Body of pancreas (tissue), 4 donors: ENCODE measurements around the gene DLGAP1. TPM values are rescaled to one million over a fixed set of nuclear protein-coding genes. Genes with fewer than 3 reads are reported as not detected.
"Not testable (repeated sequence)": the region's sequence is repeated elsewhere in the genome, so short reads cannot be mapped to it uniquely, and the experiment has no call there.

Experiments used
- ATAC-seq: fragments of 150-250 bp; one replicate; pipeline ENCODE4 v1.9.1; 2016
- DNase-seq, 4 donors: peaks; one replicate each; pipeline ENCODE4 v3.0.0-alpha.2; 2019
- H3K27ac ChIP-seq, 4 donors: fragments of 200-600 bp; sonication (generic); 1 replicate in 3 of 4; 2 replicates in 1 of 4; pipeline versions ENCODE4 v1.5.1 to v1.6.1; 2016 to 2019; ENCODE audit warnings: mild to moderate bottlenecking in 1 of 4, mixed read lengths in 1 of 4, moderate library complexity in 1 of 4
- H3K27me3 ChIP-seq, 2 donors: fragments of 200-600 bp; sonication (generic); one replicate each; pipeline ENCODE4 v1.6.0; 2016; ENCODE audit warnings: mild to moderate bottlenecking in 1 of 2
- H3K36me3 ChIP-seq, 2 donors: fragments of 200-600 bp; sonication (generic); replicated peaks in 1 of 2; 2 replicates each; pipeline ENCODE4 v1.5.1; 2016; ENCODE audit warnings: low read depth in 2 of 2; ENCODE audit not compliant: insufficient read depth in 1 of 2
- H3K4me1 ChIP-seq: fragments of 200-600 bp; sonication (generic); one replicate; pipeline ENCODE4 v1.6.0; 2016
- H3K4me3 ChIP-seq, 2 donors: fragments of 200-600 bp; sonication (generic); 1 replicate in 1 of 2; 2 replicates in 1 of 2; pipeline ENCODE4 v1.5.1; 2016 to 2019
- H3K9me3 ChIP-seq, 3 donors: fragments of 200-600 bp; sonication (generic); 1 replicate in 2 of 3; 2 replicates in 1 of 3; pipeline ENCODE4 v1.5.1; 2016
- POLR2A ChIP-seq, 3 donors: fragments of 450-650 bp; IDR thresholded peaks; one replicate each; pipeline ENCODE4 v1.6.1; 2016; ENCODE audit warnings: antibody characterized with exemption in 3 of 3, mild to moderate bottlenecking in 2 of 3
- WGBS, 2 donors: methylation state at CpG; one replicate each; pipeline ENCODE4 v1.1.5; 2017; 5-methylcytosine and 5-hydroxymethylcytosine counted together
- intact Hi-C: fragments of 100-400 bp; cut with DNase I; formaldehyde crosslinking; loops from one replicate; pipeline ENCODE4 v1.15.1; 2023
- total RNA-seq, 2 donors: library from RNA; depleted of rRNA; stranded (reverse); fragments of >200 nt; gene quantifications; one replicate each; pipeline ENCODE4 v1.1.0, GENCODE V29; 2016
- TF ChIP-seq, protein P1 (sequence below), 7 experiments: fragments of 450-650 bp in 4 of 7; fragments of 200-600 bp in 3 of 7; sonication (generic) in 3 of 7; IDR thresholded peaks; one replicate each; pipeline ENCODE4 v1.5.1; 2016 to 2019; ENCODE audit warnings: antibody characterized with exemption in 7 of 7

DLGAP1 gene
- total RNA-seq, 2 donors from 2014 or later: 0.52 to 7.9 TPM

DNA sequence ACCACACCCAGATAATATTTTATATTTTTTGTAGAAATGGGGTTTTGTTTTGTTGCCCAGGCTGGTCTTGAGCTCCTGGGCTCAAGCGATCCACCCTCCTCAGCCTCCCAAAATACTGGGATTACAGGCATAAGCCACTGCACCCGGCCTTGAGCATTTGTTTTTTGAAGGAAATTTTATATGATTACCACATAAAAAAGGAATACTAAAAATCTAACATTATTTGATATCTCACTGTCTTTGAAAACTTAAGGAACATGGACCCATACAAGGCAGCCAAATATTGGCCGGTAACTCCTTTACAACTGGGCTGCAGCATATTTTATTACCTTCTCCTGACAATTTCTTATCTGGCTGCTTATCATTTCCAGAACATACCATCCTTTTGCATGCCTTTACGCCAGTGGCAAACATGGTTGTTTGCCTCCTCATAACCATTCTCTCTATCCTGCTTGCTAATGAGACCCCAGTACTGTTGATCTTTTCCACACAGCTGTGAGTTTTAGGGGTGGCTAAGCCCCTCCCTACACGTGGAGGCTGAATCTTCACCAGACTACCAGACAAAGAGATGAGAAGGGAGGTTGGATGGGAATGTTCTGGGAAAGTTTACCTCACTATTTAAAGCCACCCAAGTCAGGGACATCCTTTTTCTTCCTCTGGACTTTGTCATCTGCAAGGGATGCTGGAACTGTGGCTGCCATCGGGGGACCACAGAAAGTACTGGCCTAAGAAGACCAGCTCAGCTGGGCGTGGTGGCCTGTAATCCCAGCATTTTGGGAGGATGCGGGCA is 847.6 kb downstream of the DLGAP1 start:
- DNase-seq (no peak), ATAC-seq (no peak)
- Histone ChIP-seq H3K9me3 (no peaks in the 10 kb centered on the region), H3K27ac (no peak overlapping the region), H3K4me1 (peaks cover 36% of the 10 kb centered on the region), H3K36me3 (no peaks in the 10 kb centered on the region), H3K4me3 (no peak overlapping the region), H3K27me3 (no peaks in the 10 kb centered on the region)
- TF ChIP-seq, protein P1, sequence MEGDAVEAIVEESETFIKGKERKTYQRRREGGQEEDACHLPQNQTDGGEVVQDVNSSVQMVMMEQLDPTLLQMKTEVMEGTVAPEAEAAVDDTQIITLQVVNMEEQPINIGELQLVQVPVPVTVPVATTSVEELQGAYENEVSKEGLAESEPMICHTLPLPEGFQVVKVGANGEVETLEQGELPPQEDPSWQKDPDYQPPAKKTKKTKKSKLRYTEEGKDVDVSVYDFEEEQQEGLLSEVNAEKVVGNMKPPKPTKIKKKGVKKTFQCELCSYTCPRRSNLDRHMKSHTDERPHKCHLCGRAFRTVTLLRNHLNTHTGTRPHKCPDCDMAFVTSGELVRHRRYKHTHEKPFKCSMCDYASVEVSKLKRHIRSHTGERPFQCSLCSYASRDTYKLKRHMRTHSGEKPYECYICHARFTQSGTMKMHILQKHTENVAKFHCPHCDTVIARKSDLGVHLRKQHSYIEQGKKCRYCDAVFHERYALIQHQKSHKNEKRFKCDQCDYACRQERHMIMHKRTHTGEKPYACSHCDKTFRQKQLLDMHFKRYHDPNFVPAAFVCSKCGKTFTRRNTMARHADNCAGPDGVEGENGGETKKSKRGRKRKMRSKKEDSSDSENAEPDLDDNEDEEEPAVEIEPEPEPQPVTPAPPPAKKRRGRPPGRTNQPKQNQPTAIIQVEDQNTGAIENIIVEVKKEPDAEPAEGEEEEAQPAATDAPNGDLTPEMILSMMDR (IDR thresholded peaks at IDR 0.05): no peak
- no peak for TF ChIP-seq POLR2A (IDR thresholded peaks at IDR 0.05)
- WGBS, 2 donors: 85 to 88% methylated on average over 8 of the region's 8 CpGs
- intact Hi-C loops: no loop called here

- H3K27me3 ChIP-seq, ATAC-seq, intact Hi-C loops, H3K9me3 ChIP-seq, DNase-seq, H3K4me3 ChIP-seq, H3K36me3 ChIP-seq, H3K27ac ChIP-seq: not testable (repeated sequence)
- peaks cover 40% of the 10 kb centered on the region for H3K4me1 ChIP-seq
- WGBS, 2 donors: 83 to 88% methylated on average over 10 of the region's 10 CpGs
Observed at GRCh38 chr18:3606863-3607262, 848.2 kb downstream of the DLGAP1 start.

GRCh38 chr18:3605954-3606443 is 849.1 kb downstream of the DLGAP1 start:
- DNase-seq (no peak), ATAC-seq (no peak)
- intact Hi-C loops: no loop called here
- Histone ChIP-seq H3K36me3 (no peaks in the 10 kb centered on the region), H3K4me3 (no peak overlapping the region), H3K27ac (peak overlapping the region in 2 of 4 donors; percentile 82 to 93), H3K9me3 (no peaks in the 10 kb centered on the region), H3K27me3 (no peaks in the 10 kb centered on the region), H3K4me1 (peaks cover 40% of the 10 kb centered on the region)
- no peak for TF ChIP-seq POLR2A (IDR thresholded peaks at IDR 0.05)
- TF ChIP-seq, protein P1 (IDR thresholded peaks at IDR 0.05): no peak
- 52 to 53% methylated on average over 9 of the region's 9 CpGs for WGBS, 2 donors

DNA sequence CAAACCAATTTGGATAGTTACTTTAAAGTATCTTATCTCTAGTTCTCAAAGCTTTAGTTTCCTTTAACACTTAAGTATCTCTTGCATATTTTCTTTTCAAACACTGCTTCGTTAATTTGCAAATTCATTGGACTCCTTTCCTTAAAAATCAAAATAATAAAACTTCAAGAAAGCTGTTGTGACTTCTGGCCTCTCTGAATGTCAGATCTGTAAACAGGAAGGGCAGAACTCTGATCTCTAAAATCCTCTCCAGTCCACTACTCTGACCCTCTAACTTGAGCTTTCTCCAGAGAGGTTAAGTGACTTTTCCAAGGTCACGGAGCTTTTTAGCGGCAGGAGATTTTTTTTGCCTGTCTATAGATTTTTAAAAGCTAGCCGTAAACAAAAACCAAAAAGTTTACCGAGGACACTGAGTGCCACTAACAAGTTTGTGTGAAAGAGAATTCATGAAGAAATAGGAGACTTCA is 849.6 kb downstream of the DLGAP1 start:
- intact Hi-C loops: no loop called here
- Histone ChIP-seq H3K4me3 (no peak overlapping the region), H3K36me3 (no peaks in the 10 kb centered on the region), H3K27me3 (no peaks in the 10 kb centered on the region), H3K27ac (peak overlapping the region; percentile 69 to 93 (median 85)), H3K9me3 (no peaks in the 10 kb centered on the region), H3K4me1 (peaks cover 40% of the 10 kb centered on the region)
- ATAC-seq: no peak
- TF ChIP-seq POLR2A (IDR thresholded peaks at IDR 0.05): no peak
- TF ChIP-seq, protein P1 (IDR thresholded peaks at IDR 0.05): no peak
- WGBS, 2 donors: 15 to 28% methylated on average over 5 of the region's 5 CpGs
- no peak for DNase-seq

- no peak overlapping the region for H3K4me3 ChIP-seq
- H3K27ac ChIP-seq: peak overlapping the region; percentile 69 to 93 (median 85)
- ATAC-seq (peak; percentile 41), DNase-seq (peak in 1 of 4 donors; percentile 44)
- H3K27me3 ChIP-seq: no peaks in the 10 kb centered on the region
- H3K36me3 ChIP-seq: no peaks in the 10 kb centered on the region
- 15 to 36% methylated on average over 12 of the region's 12 CpGs for WGBS, 2 donors
- no peaks in the 10 kb centered on the region for H3K9me3 ChIP-seq
- intact Hi-C loops: no loop called here
- no peak for TF ChIP-seq POLR2A (IDR thresholded peaks at IDR 0.05)
- TF ChIP-seq, protein P1 (IDR thresholded peaks at IDR 0.05): no peak
- H3K4me1 ChIP-seq: peaks cover 40% of the 10 kb centered on the region
Observed at GRCh38 chr18:3604498-3605408, 850.4 kb downstream of the DLGAP1 start.
